ENCODE data around the gene CNIH2. TPM values are rescaled to one million over a fixed set of nuclear protein-coding genes. Genes with fewer than 3 reads are reported as not detected.

The CNIH2 gene
- total and polyA plus RNA-seq, 9 of the 15 experiments (the other 6 are each of a cell fraction or from before 2014, with no cell fraction given) = 0.26 to 0.89 (median 0.40) TPM; not detected in 4

GRCh38 chr11:66328302-66329144 lies 50.5 kb downstream of the CNIH2 start:
- Histone ChIP-seq H3K4me3 (no peak overlapping the region), H3K36me3 (ENCODE audit: control insufficient read depth, insufficient read depth, low read length) (no peaks in the 10 kb centered on the region), H3K4me1 (replicated peaks in 1 of 2; ENCODE audit: control insufficient read depth in 2 of 2, insufficient read depth in 2 of 2, low read length in 2 of 2) (peaks cover 20 to 70% of the 10 kb centered on the region in 2 experiments; a peak in 4 of 5 replicates), H3K79me2 (ENCODE audit: control insufficient read depth, insufficient read depth, low read length) (no peaks in the 10 kb centered on the region), H3K27ac (ENCODE audit: extremely low read depth, low read depth, low read length) (peak overlapping the region; percentile 75), H3K9me1 (ENCODE audit: control insufficient read depth, insufficient read depth, low read length) (peaks cover 4% of the 10 kb centered on the region), H4K20me1 (replicated peaks; ENCODE audit: control insufficient read depth, insufficient read depth, low read length) (no peaks in the 10 kb centered on the region), H3K9ac (ENCODE audit: insufficient read depth in 1 of 2, low read depth in 2 of 2, low read length in 2 of 2) (peak overlapping the region; percentile 56 to 66; a peak in 3 of 4 replicates), H3K27me3 (ENCODE audit: control insufficient read depth in 2 of 2, insufficient read depth in 2 of 2, low read length in 2 of 2) (no peaks in the 10 kb centered on the region), H2AFZ (ENCODE audit: low read depth, low read length) (peak overlapping the region; percentile 100), H3K9me3 (replicated peaks; ENCODE audit: control insufficient read depth, insufficient read depth, low read depth, low read length) (no peaks in the 10 kb centered on the region), H3K4me2 (ENCODE audit: insufficient read depth, low read length) (peak overlapping the region; percentile 87)
- 11% methylated on average over 19 of the region's 19 CpGs for WGBS (ENCODE audit: insufficient coverage, low coverage, missing lambda C conversion rate)
- intact Hi-C loops (cut with micrococcal nuclease) (loop anchor here (1.0 to 2.0 kb wide), 2 partner anchors 16 to 106 kb away; no protein-coding TSS in a partner anchor), in situ Hi-C loops (cut with MboI) (loop anchor here (5.0 kb wide), 1 partner anchor 111 kb away; no protein-coding TSS in a partner anchor)
- FAIRE-seq = peak; percentile 97
- BruUV-seq (replicated peaks) = no TSS peak
- DNase-seq (ENCODE audit: extremely low read depth in 1 of 4, low spot score in 3 of 4) = peak; percentile 85 to 89 (median 86)
- peak; percentile 94 for ATAC-seq
- CTCF ChIA-PET (ENCODE audit: low intra/inter-chr PET ratio) = interaction anchor here (0.6 to 3.1 kb wide), 4 partner anchors 17 to 106 kb away, joined by 3 to 37 read pairs (median 10); no protein-coding TSS in a partner anchor
- POLR2A ChIA-PET = interaction anchor here (0.6 to 1.0 kb wide), 2 partner anchors 16 to 39 kb away, joined by 3 read pairs; partner anchors contain the start of gene YIF1A
- no peak for TF ChIP-seq ZFP1 (CRISPR knock-in tag; IDR thresholded peaks at IDR 0.05)
- TF ChIP-seq, protein P1, sequence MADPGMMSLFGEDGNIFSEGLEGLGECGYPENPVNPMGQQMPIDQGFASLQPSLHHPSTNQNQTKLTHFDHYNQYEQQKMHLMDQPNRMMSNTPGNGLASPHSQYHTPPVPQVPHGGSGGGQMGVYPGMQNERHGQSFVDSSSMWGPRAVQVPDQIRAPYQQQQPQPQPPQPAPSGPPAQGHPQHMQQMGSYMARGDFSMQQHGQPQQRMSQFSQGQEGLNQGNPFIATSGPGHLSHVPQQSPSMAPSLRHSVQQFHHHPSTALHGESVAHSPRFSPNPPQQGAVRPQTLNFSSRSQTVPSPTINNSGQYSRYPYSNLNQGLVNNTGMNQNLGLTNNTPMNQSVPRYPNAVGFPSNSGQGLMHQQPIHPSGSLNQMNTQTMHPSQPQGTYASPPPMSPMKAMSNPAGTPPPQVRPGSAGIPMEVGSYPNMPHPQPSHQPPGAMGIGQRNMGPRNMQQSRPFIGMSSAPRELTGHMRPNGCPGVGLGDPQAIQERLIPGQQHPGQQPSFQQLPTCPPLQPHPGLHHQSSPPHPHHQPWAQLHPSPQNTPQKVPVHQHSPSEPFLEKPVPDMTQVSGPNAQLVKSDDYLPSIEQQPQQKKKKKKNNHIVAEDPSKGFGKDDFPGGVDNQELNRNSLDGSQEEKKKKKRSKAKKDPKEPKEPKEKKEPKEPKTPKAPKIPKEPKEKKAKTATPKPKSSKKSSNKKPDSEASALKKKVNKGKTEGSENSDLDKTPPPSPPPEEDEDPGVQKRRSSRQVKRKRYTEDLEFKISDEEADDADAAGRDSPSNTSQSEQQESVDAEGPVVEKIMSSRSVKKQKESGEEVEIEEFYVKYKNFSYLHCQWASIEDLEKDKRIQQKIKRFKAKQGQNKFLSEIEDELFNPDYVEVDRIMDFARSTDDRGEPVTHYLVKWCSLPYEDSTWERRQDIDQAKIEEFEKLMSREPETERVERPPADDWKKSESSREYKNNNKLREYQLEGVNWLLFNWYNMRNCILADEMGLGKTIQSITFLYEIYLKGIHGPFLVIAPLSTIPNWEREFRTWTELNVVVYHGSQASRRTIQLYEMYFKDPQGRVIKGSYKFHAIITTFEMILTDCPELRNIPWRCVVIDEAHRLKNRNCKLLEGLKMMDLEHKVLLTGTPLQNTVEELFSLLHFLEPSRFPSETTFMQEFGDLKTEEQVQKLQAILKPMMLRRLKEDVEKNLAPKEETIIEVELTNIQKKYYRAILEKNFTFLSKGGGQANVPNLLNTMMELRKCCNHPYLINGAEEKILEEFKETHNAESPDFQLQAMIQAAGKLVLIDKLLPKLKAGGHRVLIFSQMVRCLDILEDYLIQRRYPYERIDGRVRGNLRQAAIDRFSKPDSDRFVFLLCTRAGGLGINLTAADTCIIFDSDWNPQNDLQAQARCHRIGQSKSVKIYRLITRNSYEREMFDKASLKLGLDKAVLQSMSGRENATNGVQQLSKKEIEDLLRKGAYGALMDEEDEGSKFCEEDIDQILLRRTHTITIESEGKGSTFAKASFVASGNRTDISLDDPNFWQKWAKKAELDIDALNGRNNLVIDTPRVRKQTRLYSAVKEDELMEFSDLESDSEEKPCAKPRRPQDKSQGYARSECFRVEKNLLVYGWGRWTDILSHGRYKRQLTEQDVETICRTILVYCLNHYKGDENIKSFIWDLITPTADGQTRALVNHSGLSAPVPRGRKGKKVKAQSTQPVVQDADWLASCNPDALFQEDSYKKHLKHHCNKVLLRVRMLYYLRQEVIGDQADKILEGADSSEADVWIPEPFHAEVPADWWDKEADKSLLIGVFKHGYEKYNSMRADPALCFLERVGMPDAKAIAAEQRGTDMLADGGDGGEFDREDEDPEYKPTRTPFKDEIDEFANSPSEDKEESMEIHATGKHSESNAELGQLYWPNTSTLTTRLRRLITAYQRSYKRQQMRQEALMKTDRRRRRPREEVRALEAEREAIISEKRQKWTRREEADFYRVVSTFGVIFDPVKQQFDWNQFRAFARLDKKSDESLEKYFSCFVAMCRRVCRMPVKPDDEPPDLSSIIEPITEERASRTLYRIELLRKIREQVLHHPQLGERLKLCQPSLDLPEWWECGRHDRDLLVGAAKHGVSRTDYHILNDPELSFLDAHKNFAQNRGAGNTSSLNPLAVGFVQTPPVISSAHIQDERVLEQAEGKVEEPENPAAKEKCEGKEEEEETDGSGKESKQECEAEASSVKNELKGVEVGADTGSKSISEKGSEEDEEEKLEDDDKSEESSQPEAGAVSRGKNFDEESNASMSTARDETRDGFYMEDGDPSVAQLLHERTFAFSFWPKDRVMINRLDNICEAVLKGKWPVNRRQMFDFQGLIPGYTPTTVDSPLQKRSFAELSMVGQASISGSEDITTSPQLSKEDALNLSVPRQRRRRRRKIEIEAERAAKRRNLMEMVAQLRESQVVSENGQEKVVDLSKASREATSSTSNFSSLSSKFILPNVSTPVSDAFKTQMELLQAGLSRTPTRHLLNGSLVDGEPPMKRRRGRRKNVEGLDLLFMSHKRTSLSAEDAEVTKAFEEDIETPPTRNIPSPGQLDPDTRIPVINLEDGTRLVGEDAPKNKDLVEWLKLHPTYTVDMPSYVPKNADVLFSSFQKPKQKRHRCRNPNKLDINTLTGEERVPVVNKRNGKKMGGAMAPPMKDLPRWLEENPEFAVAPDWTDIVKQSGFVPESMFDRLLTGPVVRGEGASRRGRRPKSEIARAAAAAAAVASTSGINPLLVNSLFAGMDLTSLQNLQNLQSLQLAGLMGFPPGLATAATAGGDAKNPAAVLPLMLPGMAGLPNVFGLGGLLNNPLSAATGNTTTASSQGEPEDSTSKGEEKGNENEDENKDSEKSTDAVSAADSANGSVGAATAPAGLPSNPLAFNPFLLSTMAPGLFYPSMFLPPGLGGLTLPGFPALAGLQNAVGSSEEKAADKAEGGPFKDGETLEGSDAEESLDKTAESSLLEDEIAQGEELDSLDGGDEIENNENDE (IDR thresholded peaks at IDR 0.05; ENCODE audit: low read depth, low read length) = no peak
- TF ChIP-seq TEAD2 (tag; IDR thresholded peaks at IDR 0.05) = peak; percentile 94
- TF ChIP-seq U2AF2 (optimal IDR thresholded peaks at IDR 0.05; ENCODE audit: low read depth, low read length) = no peak
- no peak for TF ChIP-seq CEBPG (CRISPR knock-in tag; IDR thresholded peaks at IDR 0.05)
- TF ChIP-seq CEBPG (tag; conservative IDR thresholded peaks at IDR 0.05 in 1 of 2, IDR thresholded peaks at IDR 0.05 in 1 of 2) = no peak
- TF ChIP-seq XRCC5 (IDR thresholded peaks at IDR 0.05; ENCODE audit: low read depth, low read length) = peak; percentile 91
- TF ChIP-seq MEF2A (IDR thresholded peaks at IDR 0.05; ENCODE audit: control insufficient read depth, low read depth, low read length) = no peak

All from K562 (cell line).